ENCODE measurements around the gene MGLL.

DNA sequence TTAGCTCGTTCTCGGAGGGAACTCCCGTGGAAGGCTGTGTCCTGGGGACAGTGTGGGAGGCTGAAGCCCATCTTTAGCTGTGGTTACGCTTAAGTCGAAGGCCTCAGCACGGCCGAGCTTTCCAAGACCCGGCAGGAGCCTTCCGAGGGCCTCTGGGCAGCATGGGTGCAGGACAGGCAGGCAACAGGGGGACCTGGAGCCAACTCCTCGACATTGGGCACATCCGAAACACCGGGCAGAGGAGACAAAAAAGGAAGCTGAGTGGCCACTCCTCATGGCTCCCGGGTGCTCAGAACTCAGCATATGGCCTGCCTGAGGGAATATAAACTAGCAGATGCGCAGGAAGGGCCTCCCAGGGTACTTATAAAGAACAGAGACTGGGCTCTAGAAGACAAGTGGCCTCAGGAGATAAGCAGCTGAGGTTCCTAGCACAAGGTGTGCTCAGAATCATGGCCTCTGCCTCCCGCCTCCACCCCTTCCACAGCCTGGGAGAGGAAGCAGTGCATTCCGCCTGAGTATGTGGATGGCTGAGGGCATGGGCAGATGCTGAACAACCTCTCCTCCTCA lies 115.4 kb downstream of the MGLL start:
- TF ChIP-seq, protein P1, sequence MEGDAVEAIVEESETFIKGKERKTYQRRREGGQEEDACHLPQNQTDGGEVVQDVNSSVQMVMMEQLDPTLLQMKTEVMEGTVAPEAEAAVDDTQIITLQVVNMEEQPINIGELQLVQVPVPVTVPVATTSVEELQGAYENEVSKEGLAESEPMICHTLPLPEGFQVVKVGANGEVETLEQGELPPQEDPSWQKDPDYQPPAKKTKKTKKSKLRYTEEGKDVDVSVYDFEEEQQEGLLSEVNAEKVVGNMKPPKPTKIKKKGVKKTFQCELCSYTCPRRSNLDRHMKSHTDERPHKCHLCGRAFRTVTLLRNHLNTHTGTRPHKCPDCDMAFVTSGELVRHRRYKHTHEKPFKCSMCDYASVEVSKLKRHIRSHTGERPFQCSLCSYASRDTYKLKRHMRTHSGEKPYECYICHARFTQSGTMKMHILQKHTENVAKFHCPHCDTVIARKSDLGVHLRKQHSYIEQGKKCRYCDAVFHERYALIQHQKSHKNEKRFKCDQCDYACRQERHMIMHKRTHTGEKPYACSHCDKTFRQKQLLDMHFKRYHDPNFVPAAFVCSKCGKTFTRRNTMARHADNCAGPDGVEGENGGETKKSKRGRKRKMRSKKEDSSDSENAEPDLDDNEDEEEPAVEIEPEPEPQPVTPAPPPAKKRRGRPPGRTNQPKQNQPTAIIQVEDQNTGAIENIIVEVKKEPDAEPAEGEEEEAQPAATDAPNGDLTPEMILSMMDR (IDR thresholded peaks at IDR 0.05), result no peak
- TF ChIP-seq POLR2A (IDR thresholded peaks at IDR 0.05), result no peak
